ENCODE results near the gene ASB9.
"Not testable (repeated sequence)": the region's sequence is repeated elsewhere in the genome, so short reads cannot be mapped to it uniquely, and the experiment has no call there.

The ASB9 gene

DNA sequence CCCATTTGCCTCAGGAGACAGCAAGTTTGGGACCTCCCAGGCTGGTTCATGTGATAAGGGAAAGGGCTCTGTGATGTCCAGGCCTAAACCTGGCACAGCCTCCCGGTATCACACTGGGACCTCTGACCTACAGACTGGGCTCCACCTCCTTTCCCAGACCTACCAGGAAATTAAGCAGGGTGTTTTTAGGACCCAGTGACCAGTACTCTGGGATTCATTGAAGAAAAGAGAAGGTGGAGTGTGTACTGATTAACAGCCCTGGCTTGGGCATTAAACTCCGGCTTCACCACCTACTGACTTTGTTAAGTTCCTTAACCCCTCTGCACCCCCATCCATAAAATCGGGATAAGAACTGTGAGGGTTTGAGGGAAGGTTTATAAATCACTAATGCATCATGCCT lies 28.6 kb downstream of the ASB9 start:
- DNase-seq (ENCODE audit: low read depth), result no peak

DNA sequence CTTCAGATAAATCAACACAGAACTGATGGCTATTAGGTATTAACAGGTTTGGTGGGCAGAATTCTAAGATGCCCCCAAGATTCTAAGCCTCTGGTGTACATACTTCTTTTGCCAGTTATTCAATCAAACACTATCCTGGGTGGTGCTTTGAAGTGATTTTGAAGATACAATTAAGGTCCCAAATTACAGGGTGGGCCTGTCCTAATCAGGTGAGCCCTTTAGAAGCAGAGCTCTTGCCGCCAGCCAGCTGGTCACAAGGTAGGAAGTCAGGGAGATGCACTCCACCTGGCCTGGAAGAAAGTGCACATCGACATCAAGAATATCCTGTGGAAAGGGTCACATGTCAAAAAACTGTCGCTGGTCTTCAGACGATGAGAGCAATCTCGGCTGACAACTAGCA lies 29.5 kb downstream of the ASB9 start:
- no peak for DNase-seq (ENCODE audit: low read depth)

DNA sequence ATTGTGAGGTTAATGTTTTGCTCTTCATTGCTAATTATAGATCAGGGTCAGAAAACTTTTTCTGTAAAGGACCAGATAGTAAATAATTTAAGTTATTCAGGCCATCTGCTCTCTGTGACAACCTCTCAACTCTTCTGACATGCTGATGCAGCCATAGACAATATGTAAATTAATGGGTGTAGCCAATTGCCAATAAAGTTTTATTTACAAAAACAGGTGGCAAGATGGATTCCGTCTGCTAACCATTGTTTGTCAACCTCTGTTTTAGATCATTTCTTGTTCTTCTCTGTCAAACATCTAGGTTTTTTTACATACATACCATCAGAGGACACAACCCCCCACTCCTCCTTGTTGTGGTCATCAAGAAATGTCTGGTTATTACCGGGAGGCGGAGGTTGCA lies 33.7 kb downstream of the ASB9 start:
- DNase-seq (ENCODE audit: low read depth), result no peak

DNA sequence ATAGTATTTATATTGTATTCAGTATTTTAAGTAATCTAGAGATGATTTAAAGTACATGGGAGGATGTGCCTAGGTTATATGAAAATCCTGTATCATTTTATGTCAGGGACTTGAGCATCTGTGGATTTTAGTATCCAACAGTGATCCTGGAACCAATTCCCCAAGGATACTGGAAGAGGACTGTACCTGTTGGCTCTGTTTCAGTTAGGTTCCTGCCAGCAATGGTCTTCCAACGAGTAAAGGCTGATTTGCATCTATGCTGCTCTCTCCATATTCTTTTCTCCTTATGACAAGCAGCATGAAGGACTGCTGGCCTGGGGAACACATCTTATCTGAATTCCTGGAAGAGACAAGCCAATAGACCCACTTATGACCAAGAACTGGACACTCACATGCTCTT lies 34.9 kb downstream of the ASB9 start:
- no peak for DNase-seq (ENCODE audit: low read depth)

DNA sequence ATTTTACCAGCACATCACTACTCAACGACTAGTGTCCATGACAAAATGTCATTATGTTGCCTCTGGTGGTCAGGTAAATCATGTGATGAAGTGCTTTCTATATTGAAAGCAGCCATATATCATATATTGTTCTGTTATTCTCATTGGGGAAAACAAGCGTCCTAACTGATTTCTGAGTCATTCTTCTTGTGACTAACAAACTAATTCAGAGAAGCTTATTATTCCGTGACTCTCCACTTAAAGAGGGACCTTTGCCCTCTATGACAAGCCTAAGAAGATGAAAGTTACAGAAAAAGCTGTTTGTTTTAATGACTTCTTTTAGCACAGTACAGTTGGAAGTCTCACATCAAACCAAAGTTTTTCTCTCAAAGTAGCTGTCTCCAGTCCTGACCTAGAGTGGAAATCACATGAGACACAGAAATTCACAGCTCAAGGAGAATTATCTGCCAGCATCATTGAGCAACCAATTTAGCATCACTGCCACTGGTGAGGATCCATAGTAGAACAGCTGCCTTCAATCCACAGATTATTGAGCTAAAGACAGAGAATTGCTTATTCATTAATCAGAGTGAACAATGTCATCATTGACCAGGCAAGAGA lies 36.4 kb downstream of the ASB9 start:
- peak; percentile 11 for DNase-seq (ENCODE audit: low read depth)

DNA sequence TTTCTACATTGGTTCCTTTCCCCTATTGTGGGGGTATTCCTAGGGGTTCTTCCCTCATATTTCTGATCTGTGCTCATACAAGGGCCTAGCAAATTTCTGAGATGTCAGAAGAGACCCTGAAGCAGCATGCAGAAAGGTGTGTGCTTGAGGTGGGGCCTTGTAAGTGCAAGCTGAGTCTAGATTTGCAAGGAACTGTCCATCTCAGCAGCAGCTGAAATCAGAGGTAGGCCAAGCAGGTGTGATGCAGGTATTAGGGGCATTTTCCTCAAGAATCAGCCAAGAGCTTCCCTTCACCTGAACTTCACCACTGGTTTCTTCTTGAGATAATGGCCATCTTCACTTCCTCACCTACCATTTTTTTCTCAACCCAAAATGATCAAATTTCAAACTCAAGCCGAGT lies 45.1 kb downstream of the ASB9 start:
- no peak for DNase-seq (ENCODE audit: low read depth)

DNA sequence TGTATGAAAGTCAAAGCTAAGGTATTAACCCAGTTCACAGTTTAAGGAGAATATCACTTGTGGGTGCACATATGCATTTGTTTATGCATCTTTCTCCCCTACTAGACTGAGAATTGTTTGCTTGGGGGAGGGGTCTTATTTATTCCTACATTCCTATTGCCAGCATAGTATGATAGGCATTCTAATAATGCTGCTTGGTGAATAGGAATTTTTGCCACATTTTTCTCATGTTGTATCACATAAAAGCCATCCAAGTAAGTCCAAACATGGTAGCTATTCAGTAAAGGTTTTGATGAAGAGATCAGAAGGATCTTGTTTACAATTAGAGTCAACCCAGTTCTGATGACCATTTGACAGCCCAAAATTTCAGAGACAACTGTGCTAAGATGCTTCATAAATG lies 48.6 kb downstream of the ASB9 start:
- DNase-seq (ENCODE audit: low read depth), result peak; percentile 50

DNA sequence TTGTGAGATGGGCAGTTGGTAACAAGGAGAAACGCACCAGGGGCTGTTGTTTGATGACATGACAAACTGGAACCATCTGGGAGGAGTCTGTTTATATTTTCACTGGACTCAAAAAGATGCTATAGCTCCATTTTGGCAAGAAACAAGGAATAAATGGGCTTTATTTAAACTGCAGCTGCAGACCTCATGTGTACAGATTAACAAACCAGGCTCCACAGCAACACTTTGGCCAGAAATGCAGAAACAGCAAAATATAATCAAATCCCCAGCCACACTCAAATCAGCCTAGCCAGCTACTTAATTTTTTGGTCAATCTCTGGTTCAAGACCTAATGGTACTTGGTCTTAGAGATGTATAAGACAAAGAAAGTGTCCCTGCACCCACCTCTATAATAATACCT lies 52.7 kb downstream of the ASB9 start:
- DNase-seq (ENCODE audit: low read depth), result no peak

DNA sequence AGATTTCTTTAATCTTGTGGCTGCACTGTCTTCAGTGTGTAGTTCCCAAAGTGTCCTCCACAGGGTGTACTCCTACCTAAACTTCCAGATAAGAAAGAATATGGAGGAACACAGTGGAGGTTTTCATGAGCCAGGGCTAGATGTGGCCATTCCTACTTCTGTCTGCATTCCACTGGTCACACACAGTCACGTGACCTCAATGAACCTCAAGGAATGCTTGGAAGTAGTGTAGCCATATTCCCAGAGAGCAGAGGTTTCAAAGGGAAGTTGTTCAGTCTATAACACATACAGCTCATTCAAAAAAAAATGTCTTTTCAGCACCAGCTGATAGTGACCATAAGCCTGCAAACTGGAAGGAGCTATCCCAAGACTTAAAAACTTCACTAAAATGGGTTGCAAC lies 53.6 kb downstream of the ASB9 start:
- DNase-seq (ENCODE audit: low read depth), result no peak

DNA sequence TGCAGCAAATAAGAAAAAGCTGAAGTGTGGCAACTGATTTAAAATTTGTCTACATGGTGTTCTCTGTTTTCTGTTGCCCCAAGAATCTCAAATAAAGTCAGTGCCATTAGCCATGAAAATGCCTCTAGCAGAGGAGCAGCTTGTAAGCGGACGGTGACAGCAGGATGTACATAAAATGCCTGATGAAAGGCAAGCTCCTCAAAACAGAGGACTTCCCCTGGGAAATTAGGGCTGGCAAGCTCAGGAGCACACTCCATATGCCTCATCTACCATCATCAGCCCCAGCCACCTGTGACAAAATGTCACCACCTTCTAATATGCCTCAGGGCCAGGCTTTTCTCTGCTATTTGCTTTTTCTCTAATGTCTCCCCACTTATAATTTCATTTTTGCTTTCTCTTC lies 54.5 kb downstream of the ASB9 start:
- DNase-seq (ENCODE audit: low read depth), result no peak

DNA sequence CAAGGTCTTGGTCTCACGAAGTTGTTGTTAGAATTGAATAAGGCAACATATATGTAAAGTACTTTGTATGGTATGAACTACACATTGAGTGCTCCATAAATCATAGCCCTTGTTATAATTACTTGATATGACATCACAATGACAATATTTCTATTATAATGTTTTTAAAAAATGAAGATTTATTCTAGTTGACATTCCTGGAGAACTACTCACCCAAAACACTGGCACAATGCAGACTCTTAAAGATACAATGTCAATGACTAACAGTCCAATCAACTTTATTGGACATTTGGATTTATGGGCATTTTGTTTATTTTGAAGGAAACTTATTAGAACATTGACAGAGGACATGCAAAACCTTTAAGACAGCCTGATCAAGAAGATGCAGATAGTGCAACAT lies 55.3 kb downstream of the ASB9 start:
- DNase-seq (ENCODE audit: low read depth), result no peak

DNA sequence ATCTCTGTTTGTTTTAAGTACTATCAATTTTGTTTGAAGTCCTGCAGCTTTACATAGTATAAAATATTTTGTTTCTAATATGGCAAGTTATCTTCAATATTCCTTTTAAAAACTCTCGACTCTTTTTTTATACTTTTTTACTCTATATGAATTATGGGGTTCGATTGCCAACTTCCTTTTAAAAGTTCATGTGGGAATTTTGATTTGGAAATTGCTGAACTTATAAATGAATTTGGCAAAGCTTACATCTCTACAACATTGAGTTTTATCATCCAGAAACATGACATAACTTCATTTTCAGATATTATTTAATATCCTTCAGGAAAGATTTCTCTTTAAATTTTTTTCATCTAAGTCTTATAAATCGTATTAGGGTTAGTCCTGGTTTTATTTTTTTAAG lies 60.8 kb downstream of the ASB9 start:
- no peak for DNase-seq (ENCODE audit: low read depth)

DNA sequence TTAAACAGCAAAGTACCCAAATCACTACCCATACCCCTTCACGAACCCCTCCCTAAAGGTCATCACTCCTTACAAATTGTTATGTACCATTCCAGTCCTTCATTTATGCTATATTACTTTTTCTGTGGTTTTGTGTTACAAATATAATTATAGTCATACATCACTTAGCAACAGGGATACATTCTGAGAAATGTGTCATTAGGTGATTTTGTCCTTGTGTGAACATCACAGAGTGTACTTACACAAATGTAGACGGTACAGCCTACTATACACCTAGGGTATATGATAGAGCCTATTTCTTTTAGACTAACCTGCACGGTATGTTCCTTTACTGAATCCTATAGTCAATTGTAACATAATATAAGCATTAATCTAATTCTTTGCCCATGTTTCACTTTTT lies 61.9 kb downstream of the ASB9 start:
- DNase-seq (ENCODE audit: low read depth), result no peak

DNA sequence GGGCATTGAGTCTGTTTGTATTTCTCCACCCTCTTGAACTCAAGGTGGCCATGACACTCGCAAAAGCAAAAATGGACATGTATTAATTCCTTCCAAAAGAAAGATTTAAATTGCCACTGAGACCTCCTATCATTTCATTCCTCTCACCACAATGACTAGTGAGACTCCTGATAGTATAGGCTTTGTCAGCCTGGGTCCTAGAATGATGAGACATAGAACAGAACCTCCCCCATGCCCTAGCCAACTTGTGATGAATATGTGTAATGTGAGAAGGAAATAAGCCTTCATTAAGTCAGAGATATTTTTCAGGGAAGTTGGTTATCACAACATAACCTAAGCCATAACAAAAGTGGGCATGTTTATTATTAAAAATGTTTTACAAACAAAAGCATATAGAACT lies 62.5 kb downstream of the ASB9 start:
- no peak for DNase-seq (ENCODE audit: low read depth)

DNA sequence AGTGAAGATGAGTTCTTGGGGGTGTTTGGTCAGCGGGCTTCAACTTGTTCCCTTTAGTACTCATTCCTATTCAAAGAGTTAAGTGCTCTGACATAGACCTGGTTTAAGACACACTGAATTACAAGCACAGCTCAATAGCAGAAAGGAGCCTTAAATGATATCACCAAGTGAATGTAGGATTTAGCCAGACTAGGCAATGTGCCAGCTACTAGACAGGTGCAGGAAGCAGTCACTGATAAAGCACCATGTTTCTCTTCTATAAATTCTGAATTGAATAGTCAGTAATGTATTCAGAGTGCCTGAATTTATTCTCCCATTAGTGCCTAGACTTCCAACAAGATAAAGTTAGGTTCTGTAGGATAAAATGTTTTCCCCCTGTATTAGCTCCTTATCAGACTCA lies 63.6 kb downstream of the ASB9 start:
- no peak for DNase-seq (ENCODE audit: low read depth)

DNA sequence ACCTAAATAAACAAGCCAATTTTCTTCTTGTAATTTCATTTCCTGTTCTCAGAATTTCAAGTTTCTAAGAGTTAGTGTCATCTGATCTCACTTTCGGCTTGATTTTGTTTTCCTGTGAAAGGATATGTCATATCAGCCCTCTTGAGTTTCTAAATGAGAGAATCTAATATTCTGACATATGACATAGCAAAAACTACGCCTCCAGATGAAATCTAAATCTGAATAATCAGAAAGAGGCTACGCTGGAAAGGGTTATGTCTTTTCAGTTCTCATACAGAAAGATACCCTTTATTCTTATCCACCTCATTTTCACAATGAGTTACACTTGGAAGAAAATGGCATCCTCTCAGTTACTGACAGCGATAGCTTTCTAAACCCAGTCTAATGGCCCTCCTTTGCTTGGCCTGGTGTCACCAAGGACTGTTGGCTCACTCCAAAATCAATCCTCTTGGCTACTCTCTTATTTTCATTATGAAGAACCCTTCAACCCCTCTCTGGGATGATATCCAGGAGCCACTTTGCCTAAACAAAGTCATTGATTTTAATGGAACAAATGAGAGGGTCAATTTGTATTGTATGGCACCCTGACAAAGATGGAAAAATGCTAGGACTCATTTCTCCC lies 65.6 kb downstream of the ASB9 start:
- no peak for DNase-seq (ENCODE audit: low read depth)

DNA sequence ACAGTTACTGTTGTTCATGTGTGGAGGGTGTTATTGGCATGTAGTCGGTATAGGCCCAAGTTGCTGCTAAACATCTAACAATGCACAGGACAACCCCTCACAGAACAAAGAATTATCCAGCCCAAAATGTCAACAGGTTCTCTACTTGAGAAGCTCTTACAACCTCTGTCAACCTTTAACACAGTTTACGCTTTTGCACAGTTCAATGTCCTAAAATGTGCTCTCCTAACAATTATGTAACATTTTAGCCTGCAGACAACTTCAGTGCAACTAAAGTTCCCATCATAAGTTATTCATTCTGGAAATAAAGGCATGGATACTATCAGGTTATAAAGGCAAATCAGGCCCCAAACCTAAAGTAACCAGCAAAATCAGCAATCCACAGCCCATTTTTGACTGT lies 66.2 kb downstream of the ASB9 start:
- DNase-seq (ENCODE audit: low read depth), result no peak

DNA sequence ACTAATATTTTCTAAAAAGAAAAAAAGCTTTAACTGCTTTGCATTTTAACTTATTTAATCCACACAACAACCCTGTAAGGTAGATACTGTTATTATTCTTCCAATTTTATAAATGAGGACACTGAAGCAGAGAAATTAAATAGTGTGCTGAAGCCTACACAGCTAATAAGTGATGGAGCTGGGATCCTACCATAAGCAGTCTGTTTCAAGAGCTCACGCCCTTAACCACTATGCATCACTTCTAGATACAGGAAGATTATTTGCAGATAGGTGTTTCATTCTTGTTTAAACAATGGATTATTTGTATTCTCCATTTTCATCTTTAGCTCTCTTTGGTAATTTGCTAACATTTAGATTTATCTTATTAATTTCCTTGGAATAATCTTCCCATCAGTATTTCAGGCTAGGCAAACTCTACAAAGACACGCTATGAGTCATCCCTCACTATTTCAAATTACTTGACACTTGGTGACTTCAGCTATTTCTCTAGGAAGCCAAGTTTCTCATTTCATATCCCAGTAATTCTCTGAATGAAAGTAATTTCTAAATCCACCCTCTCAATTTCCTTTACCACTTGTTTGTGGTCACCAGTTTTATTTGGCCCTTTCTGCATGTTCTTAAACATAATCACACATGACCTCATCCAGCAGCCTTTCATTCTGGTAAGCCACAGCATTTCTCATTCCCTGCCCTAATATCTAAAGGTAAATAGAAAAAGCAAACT lies 67.3 kb downstream of the ASB9 start:
- DNase-seq (ENCODE audit: low read depth), result peak; percentile 67

DNA sequence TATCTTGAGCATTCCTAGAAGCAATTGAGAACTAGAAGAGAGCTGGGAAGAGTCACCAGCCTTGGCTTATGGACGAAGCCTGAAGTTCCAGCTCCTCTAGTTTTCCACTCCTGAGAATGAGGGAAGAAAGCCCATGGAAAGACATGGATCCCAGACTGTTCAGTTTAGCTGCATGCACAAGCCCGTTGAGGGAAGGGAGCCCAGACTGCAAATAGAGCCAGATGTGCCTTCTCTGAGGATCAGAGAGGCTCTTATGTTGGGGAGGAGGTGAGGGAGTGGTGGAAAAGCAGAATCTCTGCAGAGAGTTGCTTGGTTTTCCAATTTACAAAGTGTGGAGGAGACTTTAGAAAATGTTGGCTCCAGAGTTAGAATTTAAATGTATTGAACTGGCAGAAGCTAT lies 69.0 kb downstream of the ASB9 start:
- no peak for DNase-seq (ENCODE audit: low read depth)

DNA sequence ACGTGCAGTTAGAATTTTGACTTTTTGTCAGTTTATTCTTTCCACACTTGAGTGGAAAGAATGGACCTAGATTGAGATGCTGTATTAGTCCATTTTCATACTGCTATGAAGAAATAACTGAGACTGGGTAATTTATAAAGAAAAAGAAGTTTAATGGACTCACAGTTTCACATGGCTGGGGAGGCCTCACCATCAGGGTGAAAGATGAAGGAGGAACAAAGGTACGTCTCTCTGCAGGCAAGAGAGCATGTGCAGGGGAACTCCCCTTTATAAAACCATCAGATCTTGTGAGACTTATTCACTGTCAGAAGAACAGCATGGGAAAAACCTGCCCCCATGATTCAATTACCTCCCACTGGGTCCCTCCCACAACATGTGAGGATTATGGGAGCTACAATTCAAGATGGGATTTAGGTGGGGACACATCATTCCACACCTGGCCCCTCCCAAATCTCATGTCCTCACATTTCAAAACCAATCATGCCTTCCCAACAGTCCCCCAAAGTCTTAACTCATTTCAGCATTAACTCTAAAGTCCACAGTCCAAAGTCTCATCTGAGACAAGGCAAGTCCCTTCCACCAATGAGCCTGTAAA lies 71.2 kb downstream of the ASB9 start:
- not testable (repeated sequence) for DNase-seq (ENCODE audit: low read depth)

DNA sequence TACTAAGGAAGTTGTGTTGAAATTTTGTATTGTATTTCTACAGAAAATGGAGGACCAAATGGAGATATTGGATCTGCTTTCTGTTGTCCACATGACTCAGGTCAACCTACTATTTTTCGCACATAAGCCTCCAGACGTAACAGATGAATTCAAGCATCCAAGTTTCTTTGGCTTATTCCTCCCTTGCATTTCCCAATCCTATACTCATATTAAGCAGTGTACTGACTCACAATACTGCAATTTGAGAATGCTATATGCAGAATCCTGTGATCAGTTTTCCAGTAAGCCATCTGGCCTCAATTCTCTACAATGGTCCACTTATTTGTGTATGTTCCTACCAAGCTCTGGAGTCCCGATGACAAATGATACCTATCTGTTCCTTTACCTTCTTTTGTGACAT lies 75.7 kb downstream of the ASB9 start:
- DNase-seq (ENCODE audit: low read depth), result no peak

Data from EH (cell line).